ENCODE measurements around the gene KDM4C. TPM values are rescaled to one million over a fixed set of nuclear protein-coding genes. Genes with fewer than 3 reads are reported as not detected.

Gene KDM4C
- total RNA-seq, 1 experiment from 2014 or later: 7.1 TPM

DNA sequence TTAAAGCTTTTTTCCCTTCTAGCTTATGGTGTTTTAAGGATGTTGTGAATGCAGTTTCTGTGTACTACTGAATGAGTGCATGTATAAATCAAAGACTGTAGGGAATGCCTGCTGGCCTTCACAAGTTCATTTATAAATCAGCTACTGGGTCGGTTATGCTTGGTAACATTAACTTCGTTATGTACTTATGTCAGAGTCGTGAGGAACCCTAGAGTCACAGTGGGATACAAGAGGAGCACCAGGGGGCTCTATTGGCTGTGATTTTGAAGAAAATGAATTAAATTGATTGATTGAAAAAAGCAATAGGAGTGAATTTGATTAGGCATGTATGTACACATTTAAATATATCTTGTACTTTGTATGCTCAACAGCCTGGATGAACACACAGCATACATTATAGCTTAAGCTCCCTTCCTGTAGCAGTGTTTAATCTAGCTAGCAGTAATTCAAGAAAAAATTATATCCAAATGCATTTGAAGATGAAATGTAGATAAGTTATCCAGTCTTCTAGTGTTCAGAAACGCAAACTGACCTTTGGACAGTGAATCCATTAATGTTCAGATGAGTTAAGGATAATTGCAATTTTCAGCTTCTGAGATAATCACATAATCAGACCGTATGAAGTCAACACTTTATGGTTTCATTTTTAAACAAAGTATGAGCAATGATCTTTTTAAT, 204.2 kb downstream of the KDM4C start:
- no TSS peak for BruUV-seq (replicated peaks)
- H3K9me3 ChIP-seq (ENCODE audit: control insufficient read depth, insufficient read depth, low read depth, low read length): no peaks in the 10 kb centered on the region
- H3K4me1 ChIP-seq (ENCODE audit: control insufficient read depth, insufficient read depth, low read length): no peaks in the 10 kb centered on the region
- DNase-seq (ENCODE audit: low read depth, low spot score): no peak
- no peak overlapping the region for H3K27ac ChIP-seq (ENCODE audit: low read length)
- no peak overlapping the region for H3K4me3 ChIP-seq (ENCODE audit: low read depth in 2 of 2, low read length in 2 of 2)
- TF ChIP-seq, protein P1, sequence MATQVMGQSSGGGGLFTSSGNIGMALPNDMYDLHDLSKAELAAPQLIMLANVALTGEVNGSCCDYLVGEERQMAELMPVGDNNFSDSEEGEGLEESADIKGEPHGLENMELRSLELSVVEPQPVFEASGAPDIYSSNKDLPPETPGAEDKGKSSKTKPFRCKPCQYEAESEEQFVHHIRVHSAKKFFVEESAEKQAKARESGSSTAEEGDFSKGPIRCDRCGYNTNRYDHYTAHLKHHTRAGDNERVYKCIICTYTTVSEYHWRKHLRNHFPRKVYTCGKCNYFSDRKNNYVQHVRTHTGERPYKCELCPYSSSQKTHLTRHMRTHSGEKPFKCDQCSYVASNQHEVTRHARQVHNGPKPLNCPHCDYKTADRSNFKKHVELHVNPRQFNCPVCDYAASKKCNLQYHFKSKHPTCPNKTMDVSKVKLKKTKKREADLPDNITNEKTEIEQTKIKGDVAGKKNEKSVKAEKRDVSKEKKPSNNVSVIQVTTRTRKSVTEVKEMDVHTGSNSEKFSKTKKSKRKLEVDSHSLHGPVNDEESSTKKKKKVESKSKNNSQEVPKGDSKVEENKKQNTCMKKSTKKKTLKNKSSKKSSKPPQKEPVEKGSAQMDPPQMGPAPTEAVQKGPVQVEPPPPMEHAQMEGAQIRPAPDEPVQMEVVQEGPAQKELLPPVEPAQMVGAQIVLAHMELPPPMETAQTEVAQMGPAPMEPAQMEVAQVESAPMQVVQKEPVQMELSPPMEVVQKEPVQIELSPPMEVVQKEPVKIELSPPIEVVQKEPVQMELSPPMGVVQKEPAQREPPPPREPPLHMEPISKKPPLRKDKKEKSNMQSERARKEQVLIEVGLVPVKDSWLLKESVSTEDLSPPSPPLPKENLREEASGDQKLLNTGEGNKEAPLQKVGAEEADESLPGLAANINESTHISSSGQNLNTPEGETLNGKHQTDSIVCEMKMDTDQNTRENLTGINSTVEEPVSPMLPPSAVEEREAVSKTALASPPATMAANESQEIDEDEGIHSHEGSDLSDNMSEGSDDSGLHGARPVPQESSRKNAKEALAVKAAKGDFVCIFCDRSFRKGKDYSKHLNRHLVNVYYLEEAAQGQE (IDR thresholded peaks at IDR 0.05; ENCODE audit: insufficient read depth in 1 of 2, low read depth in 2 of 2, low read length in 1 of 2): no peak
- no peak for TF ChIP-seq SIN3A (IDR thresholded peaks at IDR 0.05; ENCODE audit: borderline replicate concordance, insufficient read depth, low read depth, low read length)
- no peak for TF ChIP-seq TCF7L2 (IDR thresholded peaks at IDR 0.05; ENCODE audit: low read depth, low read length)
- no peak for TF ChIP-seq POLR2AphosphoS5 (IDR thresholded peaks at IDR 0.05; ENCODE audit: low read depth, low read length)
- TF ChIP-seq, protein P2, sequence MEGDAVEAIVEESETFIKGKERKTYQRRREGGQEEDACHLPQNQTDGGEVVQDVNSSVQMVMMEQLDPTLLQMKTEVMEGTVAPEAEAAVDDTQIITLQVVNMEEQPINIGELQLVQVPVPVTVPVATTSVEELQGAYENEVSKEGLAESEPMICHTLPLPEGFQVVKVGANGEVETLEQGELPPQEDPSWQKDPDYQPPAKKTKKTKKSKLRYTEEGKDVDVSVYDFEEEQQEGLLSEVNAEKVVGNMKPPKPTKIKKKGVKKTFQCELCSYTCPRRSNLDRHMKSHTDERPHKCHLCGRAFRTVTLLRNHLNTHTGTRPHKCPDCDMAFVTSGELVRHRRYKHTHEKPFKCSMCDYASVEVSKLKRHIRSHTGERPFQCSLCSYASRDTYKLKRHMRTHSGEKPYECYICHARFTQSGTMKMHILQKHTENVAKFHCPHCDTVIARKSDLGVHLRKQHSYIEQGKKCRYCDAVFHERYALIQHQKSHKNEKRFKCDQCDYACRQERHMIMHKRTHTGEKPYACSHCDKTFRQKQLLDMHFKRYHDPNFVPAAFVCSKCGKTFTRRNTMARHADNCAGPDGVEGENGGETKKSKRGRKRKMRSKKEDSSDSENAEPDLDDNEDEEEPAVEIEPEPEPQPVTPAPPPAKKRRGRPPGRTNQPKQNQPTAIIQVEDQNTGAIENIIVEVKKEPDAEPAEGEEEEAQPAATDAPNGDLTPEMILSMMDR (IDR thresholded peaks at IDR 0.05): no peak
- intact Hi-C loops (cut with micrococcal nuclease; ENCODE audit: unreplicated experiment) (no loop called here), in situ Hi-C loops (cut with HindIII; ENCODE audit: low pct_unique_long_range_greater_than_20kb, low sequenced_read_pairs) (no loop called here)
- H3K36me3 ChIP-seq (ENCODE audit: control insufficient read depth, insufficient read depth, low read length): no peaks in the 10 kb centered on the region; the same call in 1 of the 2 replicates
- H3K27me3 ChIP-seq (ENCODE audit: control insufficient read depth, insufficient read depth, low read length): no peaks in the 10 kb centered on the region
- no peak for ATAC-seq
- POLR2A ChIA-PET: interaction anchor here (0.7 kb wide), 1 partner anchor 221 kb away, joined by 10 read pairs; no protein-coding TSS in a partner anchor
- CTCF ChIA-PET: no interaction called here

DNA sequence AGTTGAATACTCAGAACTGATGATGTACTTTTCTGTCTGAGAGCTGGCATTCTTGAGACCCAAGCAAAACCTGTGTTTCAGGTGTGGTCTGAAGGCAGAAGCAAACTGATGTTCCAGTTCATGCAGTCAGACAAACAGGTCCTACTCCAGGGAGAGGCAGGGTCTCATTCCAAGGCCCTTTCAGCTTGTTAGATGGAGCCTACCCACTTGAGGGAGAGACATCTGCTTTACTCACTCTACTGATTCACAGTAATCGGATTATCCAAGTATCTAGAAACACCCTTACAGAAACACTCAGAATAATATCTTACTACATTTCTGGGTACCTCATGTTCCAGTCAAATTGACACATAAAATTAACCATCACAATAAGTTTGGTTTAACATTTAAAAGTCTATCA, 207.8 kb downstream of the KDM4C start:
- in situ Hi-C loops (cut with HindIII; ENCODE audit: low pct_unique_long_range_greater_than_20kb, low sequenced_read_pairs): no loop called here
- CTCF ChIA-PET: no interaction called here
- no TSS peak for BruUV-seq (replicated peaks)

More for the DNA sequence above, 207.8 kb downstream of the KDM4C start:
- Histone ChIP-seq H3K27me3 (ENCODE audit: control insufficient read depth, insufficient read depth, low read length) (no peaks in the 10 kb centered on the region), H3K4me1 (ENCODE audit: control insufficient read depth, insufficient read depth, low read length) (no peaks in the 10 kb centered on the region), H3K4me3 (ENCODE audit: low read depth in 2 of 2, low read length in 2 of 2) (no peak overlapping the region), H3K9me3 (ENCODE audit: control insufficient read depth, insufficient read depth, low read depth, low read length) (no peaks in the 10 kb centered on the region), H3K36me3 (ENCODE audit: control insufficient read depth, insufficient read depth, low read length) (no peaks in the 10 kb centered on the region; the same call in 1 of the 2 replicates), H3K27ac (ENCODE audit: low read length) (no peak overlapping the region)
- POLR2A ChIA-PET: no interaction called here
- DNase-seq (ENCODE audit: low read depth, low spot score) (no peak), ATAC-seq (no peak)
- intact Hi-C loops (cut with micrococcal nuclease; ENCODE audit: unreplicated experiment): no loop called here
- no peak for TF ChIP-seq POLR2AphosphoS5 (IDR thresholded peaks at IDR 0.05; ENCODE audit: low read depth, low read length)
- TF ChIP-seq, protein P1 (IDR thresholded peaks at IDR 0.05; ENCODE audit: insufficient read depth in 1 of 2, low read depth in 2 of 2, low read length in 1 of 2): no peak
